Type B pancreatic cell (in vitro differentiated cells): ENCODE measurements around the gene ZFP36L2. TPM values are rescaled to one million over a fixed set of nuclear protein-coding genes. Genes with fewer than 3 reads are reported as not detected.
A peak's percentile ranks its signal among the peaks of the same experiment; 100 is the strongest.

Experiments
- DNase-seq: peaks from one replicate; pipeline ENCODE4 v3.0.0; 2021; ENCODE audit warnings: mixed read lengths; ENCODE audit not compliant: unreplicated experiment; ENCODE audit errors: extremely low spot score
- H3K27ac Mint-ChIP-seq: 2 replicates; pipeline ENCODE4 v1.8.0; 2021; ENCODE audit warnings: mild to moderate bottlenecking, mixed read lengths
- H3K27me3 Mint-ChIP-seq: 2 replicates; pipeline ENCODE4 v1.8.0; 2021; ENCODE audit warnings: mixed read lengths
- H3K36me3 Mint-ChIP-seq: 2 replicates; pipeline ENCODE4 v1.8.0; 2021; ENCODE audit warnings: mixed read lengths
- H3K4me1 Mint-ChIP-seq: one replicate; pipeline ENCODE4 v1.8.0; 2021; ENCODE audit warnings: mixed read lengths; ENCODE audit not compliant: unreplicated experiment
- H3K4me3 Mint-ChIP-seq: 2 replicates; pipeline ENCODE4 v1.8.0; 2021; ENCODE audit warnings: mild to moderate bottlenecking, mixed read lengths
- H3K9me3 Mint-ChIP-seq: 2 replicates; pipeline ENCODE4 v1.8.0; 2021; ENCODE audit warnings: mixed read lengths
- total RNA-seq: library from RNA; stranded (reverse); gene quantifications from 2 replicates; pipeline ENCODE4 v1.2.1, GENCODE V29; 2021; ENCODE audit warnings: low replicate concordance
- TF ChIP-seq, protein P1 (sequence below): fragments of 200-600 bp; sonication (generic); conservative IDR thresholded peaks from 2 replicates; pipeline ENCODE4 v1.5.0; 2021; ENCODE audit warnings: antibody characterized with exemption, mild to moderate bottlenecking

ZFP36L2 gene
- total RNA-seq, 1 donor from 2014 or later, result 198 TPM

GRCh38 chr2:43258547-43259156 is 32.2 kb upstream of the ZFP36L2 start:
- H3K27me3 Mint-ChIP-seq, result no peaks in the 10 kb centered on the region
- DNase-seq, result no peak
- peaks cover 6% of the 10 kb centered on the region for H3K9me3 Mint-ChIP-seq
- H3K27ac Mint-ChIP-seq, result no peak overlapping the region
- TF ChIP-seq, protein P1, sequence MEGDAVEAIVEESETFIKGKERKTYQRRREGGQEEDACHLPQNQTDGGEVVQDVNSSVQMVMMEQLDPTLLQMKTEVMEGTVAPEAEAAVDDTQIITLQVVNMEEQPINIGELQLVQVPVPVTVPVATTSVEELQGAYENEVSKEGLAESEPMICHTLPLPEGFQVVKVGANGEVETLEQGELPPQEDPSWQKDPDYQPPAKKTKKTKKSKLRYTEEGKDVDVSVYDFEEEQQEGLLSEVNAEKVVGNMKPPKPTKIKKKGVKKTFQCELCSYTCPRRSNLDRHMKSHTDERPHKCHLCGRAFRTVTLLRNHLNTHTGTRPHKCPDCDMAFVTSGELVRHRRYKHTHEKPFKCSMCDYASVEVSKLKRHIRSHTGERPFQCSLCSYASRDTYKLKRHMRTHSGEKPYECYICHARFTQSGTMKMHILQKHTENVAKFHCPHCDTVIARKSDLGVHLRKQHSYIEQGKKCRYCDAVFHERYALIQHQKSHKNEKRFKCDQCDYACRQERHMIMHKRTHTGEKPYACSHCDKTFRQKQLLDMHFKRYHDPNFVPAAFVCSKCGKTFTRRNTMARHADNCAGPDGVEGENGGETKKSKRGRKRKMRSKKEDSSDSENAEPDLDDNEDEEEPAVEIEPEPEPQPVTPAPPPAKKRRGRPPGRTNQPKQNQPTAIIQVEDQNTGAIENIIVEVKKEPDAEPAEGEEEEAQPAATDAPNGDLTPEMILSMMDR, result no peak
- peaks cover 28% of the 10 kb centered on the region for H3K4me1 Mint-ChIP-seq
- peaks cover 16% of the 10 kb centered on the region for H3K36me3 Mint-ChIP-seq
- no peak overlapping the region for H3K4me3 Mint-ChIP-seq

DNA sequence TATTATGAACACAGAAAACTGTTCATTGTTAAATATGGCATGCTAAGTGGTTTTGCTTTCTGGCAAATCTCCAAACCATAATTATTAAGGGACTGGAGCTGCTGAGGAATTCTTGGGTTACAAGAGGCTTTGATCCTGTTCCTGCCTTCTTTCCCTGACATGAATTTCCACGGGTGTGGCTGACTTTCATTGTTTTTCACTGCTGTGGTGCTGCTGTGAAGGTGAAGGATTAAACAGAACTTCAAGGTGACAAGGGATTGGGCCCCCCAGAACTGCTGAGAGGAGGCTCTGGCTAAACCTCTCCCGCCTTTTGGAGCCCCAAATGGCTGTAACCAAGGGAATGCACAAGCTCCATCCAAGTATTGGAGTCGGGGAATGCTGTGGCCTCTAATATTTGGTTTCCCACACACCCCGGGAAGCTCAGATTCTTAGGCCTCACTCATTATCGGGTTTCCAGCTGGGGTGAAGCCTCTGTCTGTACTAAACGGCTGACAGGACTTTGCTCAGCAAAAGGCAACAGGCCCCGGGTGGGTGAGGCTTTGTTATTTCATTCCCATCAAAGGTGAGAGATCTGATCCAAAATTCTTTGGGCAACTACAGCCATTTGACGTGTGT is 29.0 kb upstream of the ZFP36L2 start:
- H3K27me3 Mint-ChIP-seq, result no peaks in the 10 kb centered on the region
- no peak overlapping the region for H3K4me3 Mint-ChIP-seq
- no peak for DNase-seq
- H3K36me3 Mint-ChIP-seq, result peaks cover 10% of the 10 kb centered on the region
- TF ChIP-seq, protein P1, result no peak
- peaks cover 22% of the 10 kb centered on the region for H3K4me1 Mint-ChIP-seq
- peaks cover 6% of the 10 kb centered on the region for H3K9me3 Mint-ChIP-seq
- H3K27ac Mint-ChIP-seq, result peak overlapping the region; percentile 67

GRCh38 chr2:43254331-43254730 is 27.9 kb upstream of the ZFP36L2 start:
- H3K9me3 Mint-ChIP-seq, result peaks cover 6% of the 10 kb centered on the region
- no peak overlapping the region for H3K4me3 Mint-ChIP-seq
- H3K4me1 Mint-ChIP-seq, result peaks cover 28% of the 10 kb centered on the region
- H3K27me3 Mint-ChIP-seq, result no peaks in the 10 kb centered on the region
- DNase-seq, result no peak
- H3K27ac Mint-ChIP-seq, result peak overlapping the region; percentile 67
- TF ChIP-seq, protein P1, result no peak
- peaks cover 17% of the 10 kb centered on the region for H3K36me3 Mint-ChIP-seq

DNA sequence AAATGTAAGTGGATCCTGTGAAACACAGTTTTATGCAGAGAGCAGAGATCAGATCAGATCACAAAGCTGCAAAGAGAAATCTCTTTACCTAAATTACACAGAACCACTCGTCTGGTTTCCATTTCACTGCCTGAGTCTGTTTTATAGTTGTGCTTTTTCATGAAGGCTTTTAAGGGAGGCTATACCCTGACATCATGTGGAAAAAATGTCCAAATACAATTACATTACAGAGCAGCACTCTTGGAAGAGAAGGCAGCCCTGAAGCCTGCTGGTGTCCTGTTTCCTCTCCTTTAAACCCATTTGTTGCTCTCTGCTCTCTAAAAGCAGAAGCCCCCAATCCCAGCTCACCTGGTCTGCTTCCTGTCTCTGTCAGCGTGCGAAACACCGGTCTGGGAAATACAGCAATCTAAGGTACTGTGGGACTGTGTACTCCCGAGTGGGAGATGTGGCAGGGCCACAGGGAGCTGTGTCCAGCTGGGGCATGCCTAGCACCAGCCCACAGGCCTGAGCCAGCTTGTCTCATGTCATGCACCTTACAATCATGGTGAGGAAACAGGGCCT is 24.8 kb upstream of the ZFP36L2 start:
- TF ChIP-seq, protein P1, result no peak
- DNase-seq, result no peak
- peaks cover 21% of the 10 kb centered on the region for H3K36me3 Mint-ChIP-seq
- H3K27me3 Mint-ChIP-seq, result no peaks in the 10 kb centered on the region
- peaks cover 24% of the 10 kb centered on the region for H3K4me1 Mint-ChIP-seq
- peaks cover 6% of the 10 kb centered on the region for H3K9me3 Mint-ChIP-seq
- peak overlapping the region; percentile 53 for H3K4me3 Mint-ChIP-seq
- H3K27ac Mint-ChIP-seq, result no peak overlapping the region

DNA sequence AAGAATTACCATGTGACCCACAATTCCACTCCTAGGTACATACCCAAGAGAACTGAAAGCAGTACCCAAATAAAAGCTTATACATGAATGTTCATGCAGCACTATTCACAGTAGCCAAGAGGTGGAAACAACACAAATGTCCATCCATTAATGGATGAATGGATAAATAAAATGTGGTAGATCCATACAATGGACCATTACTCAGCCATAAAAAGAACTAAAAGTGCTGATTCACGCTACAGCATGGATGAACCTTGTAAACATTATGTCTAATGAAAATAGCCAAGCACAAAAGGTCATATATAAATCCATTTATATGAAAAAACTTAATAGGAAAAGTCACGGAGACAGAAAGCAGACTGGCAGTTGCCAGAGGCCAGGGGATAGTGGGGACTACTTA is 23.6 kb upstream of the ZFP36L2 start:
- Mint-ChIP-seq H3K27me3 (no peaks in the 10 kb centered on the region), H3K9me3 (peaks cover 6% of the 10 kb centered on the region), H3K4me3 (no peak overlapping the region), H3K27ac (peak overlapping the region; percentile 23), H3K36me3 (peaks cover 24% of the 10 kb centered on the region), H3K4me1 (peaks cover 13% of the 10 kb centered on the region)
- no peak for DNase-seq
- TF ChIP-seq, protein P1, result no peak
